SK-MEL-5 (cell line): ENCODE data around the gene CIB4. TPM values are rescaled to one million over a fixed set of nuclear protein-coding genes. Genes with fewer than 3 reads are reported as not detected.

Source experiments
- DNase-seq: peaks from one replicate; pipeline ENCODE4 v3.0.0-alpha.2; 2016; ENCODE audit warnings: low read depth, low spot score
- in situ Hi-C: cut with HindIII; loops from 2 replicates; pipeline ENCODE4 v1.10.0; 2016; ENCODE audit warnings: low sequenced_read_pairs, high pct_unique_total_duplicates, low pct_unique_long_range_greater_than_20kb
- polyA plus RNA-seq, 2 experiments: library from polyadenylated mRNA; depleted of rRNA; stranded (reverse); fragments of >200 nt; gene quantifications; 2 replicates each; pipeline ENCODE4 v1.2.3, GENCODE V29; 2015
- total RNA-seq: library from RNA; depleted of rRNA; stranded (reverse); fragments of >200 nt; shearing (Covaris generic); gene quantifications from 2 replicates; pipeline ENCODE4 v1.2.3, GENCODE V29; 2014; rRNA removed

The CIB4 gene
- not detected in 2 replicates for total RNA-seq
- polyA plus RNA-seq (2015; cell fraction: cytosol; rRNA removed) = not detected in 2 replicates
- polyA plus RNA-seq (2015; cell fraction: nucleus; rRNA removed) = not detected in 2 replicates

- no peak for DNase-seq
- in situ Hi-C loops = no loop called here
Observed at GRCh38 chr2:26640781-26641564, at the start of gene CIB4. Gene CIB4, minus strand, starts transcription at chr2:26641366. Its CDS starts 52 bp downstream, at chr2:26641314.

DNA sequence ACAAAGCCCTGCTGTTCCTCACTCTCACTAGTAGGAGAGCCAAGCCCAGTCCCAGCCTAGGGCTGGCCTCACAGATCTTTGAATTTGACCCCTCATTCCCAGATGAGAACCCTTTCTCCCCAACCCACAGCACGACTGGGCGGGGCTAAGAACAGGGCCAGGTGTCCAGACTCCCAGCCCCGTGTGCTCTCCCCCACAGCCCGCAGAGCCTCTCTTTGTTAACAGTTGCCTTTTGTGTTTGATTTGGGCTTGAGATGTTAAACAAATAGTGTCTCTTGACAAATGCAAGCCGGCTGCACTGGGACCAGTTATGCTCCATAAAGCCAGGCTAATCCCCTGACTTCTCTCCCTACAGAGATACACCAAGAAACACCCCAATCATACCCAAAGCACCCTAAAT lies 46.6 kb upstream of the CIB4 start:
- in situ Hi-C loops = no loop called here

GRCh38 chr2:26687328-26687727 lies 46.2 kb upstream of the CIB4 start:
- DNase-seq = no peak
- in situ Hi-C loops = no loop called here

More for the DNA sequence above, 46.6 kb upstream of the CIB4 start:
- DNase-seq = no peak

- DNase-seq = no peak
- in situ Hi-C loops = no loop called here
Observed at GRCh38 chr2:26685989-26686839, 45.0 kb upstream of the CIB4 start.

- in situ Hi-C loops = no loop called here
Observed at GRCh38 chr2:26685341-26685740, 44.2 kb upstream of the CIB4 start.

DNA sequence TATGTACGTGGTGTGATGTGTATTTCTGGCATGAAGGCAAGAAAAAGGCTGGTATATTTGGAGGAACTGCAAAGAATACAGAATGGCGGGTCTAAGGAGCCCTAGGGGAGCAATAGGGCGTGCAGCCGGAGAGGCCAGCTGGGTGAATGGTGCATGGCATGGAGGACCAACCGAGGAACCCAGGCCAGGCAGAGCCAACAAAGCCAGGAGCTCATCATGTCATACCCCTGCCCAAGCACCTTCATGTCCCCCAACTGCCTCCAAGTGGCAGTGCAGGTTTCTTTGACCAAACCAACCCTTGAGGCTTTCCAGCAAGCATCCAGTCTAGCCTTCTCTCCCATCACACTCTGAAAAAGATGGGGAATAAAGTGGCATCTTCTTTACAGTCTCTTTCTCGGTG lies 42.4 kb upstream of the CIB4 start:
- DNase-seq = no peak
- in situ Hi-C loops = no loop called here

More at GRCh38 chr2:26685341-26685740, 44.2 kb upstream of the CIB4 start:
- no peak for DNase-seq

- DNase-seq = no peak
- in situ Hi-C loops = no loop called here
Observed at GRCh38 chr2:26682155-26682554, 41.0 kb upstream of the CIB4 start.

DNA sequence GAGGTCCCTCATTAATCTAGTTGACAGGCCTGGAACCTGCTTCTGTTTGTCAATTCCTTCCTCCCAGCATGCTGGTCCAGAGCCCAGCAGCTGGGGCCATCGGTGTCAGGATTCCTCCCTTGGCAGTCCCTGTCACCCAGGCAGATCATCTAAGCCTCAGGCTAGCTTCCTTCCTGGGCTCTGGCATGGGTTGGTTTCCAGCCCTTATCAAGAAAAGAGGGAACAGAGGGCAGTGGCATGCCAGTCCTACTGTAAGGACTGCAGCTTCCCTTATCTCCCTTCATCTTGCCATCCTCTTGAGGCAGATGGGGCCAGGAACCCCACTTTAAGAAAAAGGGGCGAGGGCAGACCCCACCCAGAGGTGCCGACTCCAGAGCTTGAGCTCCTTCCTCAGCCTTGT lies 40.5 kb upstream of the CIB4 start:
- in situ Hi-C loops = no loop called here
- DNase-seq = no peak

- in situ Hi-C loops = no loop called here
- DNase-seq = no peak
Observed at GRCh38 chr2:26679867-26680266, 38.7 kb upstream of the CIB4 start.

- in situ Hi-C loops = no loop called here
- no peak for DNase-seq
Observed at GRCh38 chr2:26678035-26678434, 36.9 kb upstream of the CIB4 start.

DNA sequence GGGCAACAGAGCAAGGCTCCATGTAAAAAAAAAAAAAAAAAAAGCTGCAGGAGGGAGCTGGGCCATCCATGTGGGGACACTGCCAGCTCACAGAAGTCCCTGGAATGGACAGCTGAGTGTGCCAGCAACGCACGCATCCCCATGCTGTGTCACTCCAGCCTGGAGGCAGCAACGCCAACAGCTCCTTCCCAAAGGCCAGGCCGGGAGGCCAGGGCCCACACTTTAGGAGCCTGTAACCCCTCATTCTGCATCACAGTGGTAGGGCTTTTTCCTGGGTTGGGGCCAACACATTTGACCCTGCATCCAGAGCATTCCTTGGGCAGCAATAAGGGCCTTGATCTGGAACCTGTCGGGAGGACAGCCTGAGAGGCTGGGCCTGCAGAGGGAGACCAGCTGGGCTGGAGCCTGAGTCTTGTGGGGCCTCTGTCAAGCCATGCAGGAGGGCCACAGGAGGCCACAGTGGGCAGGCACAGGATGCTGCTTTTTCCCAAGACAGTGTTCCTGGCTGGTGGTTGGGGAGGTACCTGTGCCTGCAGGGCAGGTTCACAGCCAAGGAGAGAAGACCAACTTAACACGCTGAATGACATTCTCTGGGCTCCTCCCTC lies 34.6 kb upstream of the CIB4 start:
- in situ Hi-C loops = no loop called here
- no peak for DNase-seq

- in situ Hi-C loops = no loop called here
- DNase-seq = no peak
Observed at GRCh38 chr2:26674771-26675170, 33.6 kb upstream of the CIB4 start.

GRCh38 chr2:26674002-26674751 lies 33.0 kb upstream of the CIB4 start:
- no peak for DNase-seq
- in situ Hi-C loops = no loop called here

DNA sequence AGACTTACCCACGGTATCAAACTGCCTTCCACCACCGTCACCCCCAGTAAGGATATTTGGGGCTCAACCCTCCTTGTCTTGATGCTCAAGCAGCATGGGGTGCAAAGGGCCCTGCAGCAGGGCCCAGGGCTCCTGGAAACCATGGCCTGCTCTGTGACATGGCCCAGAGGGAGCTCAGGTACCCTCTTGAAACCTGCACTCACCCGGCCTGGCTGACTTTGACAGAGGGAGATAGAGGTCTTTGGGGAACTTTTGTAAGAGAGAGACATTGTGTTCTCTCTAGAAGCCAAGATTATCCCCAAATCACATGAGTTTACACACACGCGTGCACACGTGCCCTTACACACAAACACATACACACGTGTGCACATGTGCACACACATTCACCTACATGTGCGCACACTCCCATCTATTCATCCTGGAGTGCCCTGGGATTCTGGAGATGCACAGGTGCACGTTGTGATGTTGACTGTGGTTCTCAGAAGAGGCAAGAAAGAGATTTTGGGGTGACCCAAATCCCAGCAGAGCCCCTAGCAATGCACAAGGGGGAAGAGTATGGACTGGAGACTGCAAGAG lies 31.7 kb upstream of the CIB4 start:
- in situ Hi-C loops = no loop called here
- no peak for DNase-seq

- in situ Hi-C loops = no loop called here
- DNase-seq = no peak
Observed at GRCh38 chr2:26672112-26672817, 31.1 kb upstream of the CIB4 start.

- in situ Hi-C loops = no loop called here
- DNase-seq = no peak
Observed at GRCh38 chr2:26671691-26672090, 30.5 kb upstream of the CIB4 start.
